ENCODE data around the gene ZNF195. TPM values are rescaled to one million over a fixed set of nuclear protein-coding genes. Genes with fewer than 3 reads are reported as not detected.

The ZNF195 gene
- total RNA-seq, 1 experiment from 2014 or later, result 116 TPM

DNA sequence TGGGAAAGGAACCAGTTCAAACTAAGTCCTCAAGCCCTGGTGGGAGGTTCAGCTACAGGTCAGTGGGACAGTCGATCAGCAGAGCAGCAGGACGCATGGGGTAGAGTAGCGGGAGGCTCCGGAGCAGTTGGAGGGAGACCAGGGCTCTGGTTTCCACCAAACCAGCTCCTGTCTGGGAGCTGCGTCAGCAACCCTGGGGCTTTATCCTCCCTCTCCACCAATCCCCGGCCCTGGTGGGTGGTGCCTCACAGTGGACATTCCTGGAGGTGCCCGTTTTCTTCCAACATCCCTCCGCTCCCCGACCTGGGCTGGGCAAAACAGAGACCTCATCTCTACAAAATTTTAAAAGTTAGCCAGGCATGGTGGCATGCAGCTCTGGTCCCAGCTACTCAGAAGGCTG, 32.4 kb downstream of the ZNF195 start:
- TF ChIP-seq, protein P1, sequence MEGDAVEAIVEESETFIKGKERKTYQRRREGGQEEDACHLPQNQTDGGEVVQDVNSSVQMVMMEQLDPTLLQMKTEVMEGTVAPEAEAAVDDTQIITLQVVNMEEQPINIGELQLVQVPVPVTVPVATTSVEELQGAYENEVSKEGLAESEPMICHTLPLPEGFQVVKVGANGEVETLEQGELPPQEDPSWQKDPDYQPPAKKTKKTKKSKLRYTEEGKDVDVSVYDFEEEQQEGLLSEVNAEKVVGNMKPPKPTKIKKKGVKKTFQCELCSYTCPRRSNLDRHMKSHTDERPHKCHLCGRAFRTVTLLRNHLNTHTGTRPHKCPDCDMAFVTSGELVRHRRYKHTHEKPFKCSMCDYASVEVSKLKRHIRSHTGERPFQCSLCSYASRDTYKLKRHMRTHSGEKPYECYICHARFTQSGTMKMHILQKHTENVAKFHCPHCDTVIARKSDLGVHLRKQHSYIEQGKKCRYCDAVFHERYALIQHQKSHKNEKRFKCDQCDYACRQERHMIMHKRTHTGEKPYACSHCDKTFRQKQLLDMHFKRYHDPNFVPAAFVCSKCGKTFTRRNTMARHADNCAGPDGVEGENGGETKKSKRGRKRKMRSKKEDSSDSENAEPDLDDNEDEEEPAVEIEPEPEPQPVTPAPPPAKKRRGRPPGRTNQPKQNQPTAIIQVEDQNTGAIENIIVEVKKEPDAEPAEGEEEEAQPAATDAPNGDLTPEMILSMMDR (conservative IDR thresholded peaks at IDR 0.05), result no peak
- WGBS (ENCODE audit: extremely low coverage, insufficient read length, low lambda C conversion rate), result no CpG with 5 or more reads among the region's 9 CpGs
- no peak overlapping the region for H3K4ac ChIP-seq (ENCODE audit: low read depth, low read length)
- H3K9me3 Mint-ChIP-seq, result peaks cover 6 to 8% of the 10 kb centered on the region in 2 experiments
- no peaks in the 10 kb centered on the region for H4K20me1 ChIP-seq (ENCODE audit: control insufficient read depth, insufficient read depth, insufficient read length)
- no peak overlapping the region for H2BK12ac ChIP-seq (ENCODE audit: insufficient read length, low read depth, low read length)
- H3K27ac Mint-ChIP-seq, result no peak overlapping the region; a peak in 1 of 7 replicates
- no peak overlapping the region for H3K56ac ChIP-seq (ENCODE audit: insufficient read length, low read depth, low read length)
- no peak overlapping the region for H3K4me3 Mint-ChIP-seq
- no peak overlapping the region for H3K9ac ChIP-seq (ENCODE audit: extremely low read depth, insufficient read length, low read length)
- no peak overlapping the region for H2BK120ac ChIP-seq (ENCODE audit: low read depth, low read length, poor library complexity, severe bottlenecking)
- H2AK5ac ChIP-seq (ENCODE audit: insufficient read length, low read length), result no peak overlapping the region
- no peak overlapping the region for H3K27ac ChIP-seq (ENCODE audit: insufficient read length, low read depth, low read length)
- H2BK15ac ChIP-seq (ENCODE audit: low read depth, low read length), result no peak overlapping the region
- no peaks in the 10 kb centered on the region for H3K9me3 ChIP-seq (ENCODE audit: control insufficient read depth, low read depth, low read length)
- no peak overlapping the region for H3K4me2 ChIP-seq (ENCODE audit: insufficient read depth, insufficient read length, low read length)
- H3K4me1 Mint-ChIP-seq, result peaks cover 16 to 17% of the 10 kb centered on the region in 2 experiments
- no peaks in the 10 kb centered on the region for H3K4me1 ChIP-seq (ENCODE audit: insufficient read depth, low read length)
- H3K27me3 Mint-ChIP-seq (ENCODE audit: low read depth), result peaks cover 3% of the 10 kb centered on the region; the same call in 1 of the 2 replicates
- DNase-seq, result no peak
- no peak overlapping the region for H4K8ac ChIP-seq (replicated peaks; ENCODE audit: insufficient read length, low read depth, low read length)
- H3K23me2 ChIP-seq (ENCODE audit: insufficient read length, low read depth, low read length, poor library complexity, severe bottlenecking), result peaks cover 3% of the 10 kb centered on the region
- H4K91ac ChIP-seq (ENCODE audit: insufficient read length, low read depth, low read length), result no peak overlapping the region
- H3K36me3 Mint-ChIP-seq (ENCODE audit: insufficient read depth in 1 of 3, low read depth in 3 of 3), result peaks cover 3 to 11% (median 10%) of the 10 kb centered on the region in 3 experiments; a peak in 5 of 7 replicates
- no peaks in the 10 kb centered on the region for H3K27me3 ChIP-seq (ENCODE audit: insufficient read depth, low read length)
- no peak overlapping the region for H2AFZ ChIP-seq (ENCODE audit: low read length)
- no peak overlapping the region for H3K23ac ChIP-seq (ENCODE audit: insufficient read length, low read depth, low read length)
- no peak overlapping the region for H2BK20ac ChIP-seq (ENCODE audit: low read depth, low read length, poor library complexity, severe bottlenecking)
- H3K18ac ChIP-seq (ENCODE audit: insufficient read length, low read depth, low read length), result no peak overlapping the region
- no peak overlapping the region for H4K5ac ChIP-seq (ENCODE audit: insufficient read length, low read depth, low read length)
- H2BK5ac ChIP-seq (ENCODE audit: insufficient read length, low read length), result no peak overlapping the region
- H3K79me1 ChIP-seq (ENCODE audit: insufficient read depth, low read depth, low read length, poor library complexity, severe bottlenecking), result no peaks in the 10 kb centered on the region
- no peak overlapping the region for H3K14ac ChIP-seq (ENCODE audit: insufficient read depth, low read length)
- no peaks in the 10 kb centered on the region for H3K79me2 ChIP-seq (ENCODE audit: insufficient read depth, low read length)
- no peak overlapping the region for H3T11ph ChIP-seq (ENCODE audit: low read length)

All from H9 (cell line).